ENCODE measurements around the gene PIGA. TPM values are rescaled to one million over a fixed set of nuclear protein-coding genes. Genes with fewer than 3 reads are reported as not detected.

Gene PIGA
- polyA plus RNA-seq (ENCODE audit: insufficient read length in 3 of 3), result 10 to 100 TPM; 14.4 to 20.4 (median 19.9) TPM
- long read RNA-seq, donor 1, partial matches to known transcripts, result 0 of 3 reads
- long read RNA-seq, donor 1, other reads (novel, unspliced or antisense), result 0 of 3 reads
- long read RNA-seq, donor 2, partial matches to known transcripts, result 0 of 2 reads
- long read RNA-seq, donor 2, other reads (novel, unspliced or antisense), result 0 of 2 reads
- long read RNA-seq, donor 3, result 0 reads
- long read RNA-seq, donor 4, result 0 reads
- long read RNA-seq, donor 5, partial matches to known transcripts, result 0 of 2 reads
- long read RNA-seq, donor 5, other reads (novel, unspliced or antisense), result 0 of 2 reads
- long read RNA-seq, donor 6, partial matches to known transcripts, result 0 of 2 reads
- long read RNA-seq, donor 6, other reads (novel, unspliced or antisense), result 0 of 2 reads
- long read RNA-seq, donor 7, partial matches to known transcripts, result 0 of 4 reads
- long read RNA-seq, donor 7, other reads (novel, unspliced or antisense), result 0 of 4 reads
- long read RNA-seq, donor 8, result 0 reads
- long read RNA-seq, donor 9, partial matches to known transcripts, result 0 of 1 reads
- long read RNA-seq, donor 9, other reads (novel, unspliced or antisense), result 0 of 1 reads
- long read RNA-seq, donor 10, partial matches to known transcripts, result 0 of 3 reads
- long read RNA-seq, donor 10, other reads (novel, unspliced or antisense), result 0 of 3 reads
- long read RNA-seq, donor 11, result 0 reads
- long read RNA-seq, donor 12, partial matches to known transcripts, result 0 of 1 reads
- long read RNA-seq, donor 12, other reads (novel, unspliced or antisense), result 0 of 1 reads
- long read RNA-seq, donor 13, partial matches to known transcripts, result 0 of 3 reads
- long read RNA-seq, donor 13, other reads (novel, unspliced or antisense), result 0 of 3 reads
- long read RNA-seq, donor 14, partial matches to known transcripts, result 0 of 3 reads
- long read RNA-seq, donor 14, other reads (novel, unspliced or antisense), result 0 of 3 reads
- long read RNA-seq, donor 15, partial matches to known transcripts, result 0 of 4 reads
- long read RNA-seq, donor 15, other reads (novel, unspliced or antisense), result 0 of 4 reads
- long read RNA-seq, donor 16, partial matches to known transcripts, result 0 of 2 reads
- long read RNA-seq, donor 16, other reads (novel, unspliced or antisense), result 0 of 2 reads

GRCh38 chrX:15335135-15336022 is at the start of gene PIGA:
Gene PIGA, minus strand, starts transcription at chrX:15335523. Its CDS starts 3,593 bp downstream, at chrX:15331930.
- DNase-seq, result peak; percentile 94

GRCh38 chrX:15384304-15384703 is 49.0 kb upstream of the PIGA start, which contains the start of gene VEGFD:
Gene VEGFD, minus strand, starts transcription at chrX:15384413. Its CDS starts 467 bp downstream, at chrX:15383946.
- peak; percentile 21 for DNase-seq

- DNase-seq, result no peak
These were observed 47.5 kb upstream of the PIGA start for GRCh38 chrX:15382813-15383212.

GRCh38 chrX:15376956-15377355 is 41.6 kb upstream of the PIGA start:
- no peak for DNase-seq

GRCh38 chrX:15373976-15374375 is 38.7 kb upstream of the PIGA start:
- no peak for DNase-seq

GRCh38 chrX:15366506-15367352 is 31.4 kb upstream of the PIGA start:
- no peak for DNase-seq

- DNase-seq, result no peak
These were observed 24.4 kb upstream of the PIGA start for GRCh38 chrX:15359701-15360100.

- no peak for DNase-seq
These were observed 23.2 kb upstream of the PIGA start for GRCh38 chrX:15358533-15358932.

GRCh38 chrX:15356444-15356843 is 21.1 kb upstream of the PIGA start:
- DNase-seq, result no peak

GRCh38 chrX:15350329-15350996 is 15.1 kb upstream of the PIGA start:
- no peak for DNase-seq

- peak; percentile 67 for DNase-seq
These were observed 13.7 kb upstream of the PIGA start for GRCh38 chrX:15349046-15349445.

GRCh38 chrX:15345976-15346375 is 10.7 kb upstream of the PIGA start:
- DNase-seq, result no peak

GRCh38 chrX:15344106-15344505 is 8.8 kb upstream of the PIGA start:
- no peak for DNase-seq

GRCh38 chrX:15343075-15343476 is 7.8 kb upstream of the PIGA start:
- DNase-seq, result no peak

GRCh38 chrX:15340867-15341266 is 5.5 kb upstream of the PIGA start:
- DNase-seq, result no peak

GRCh38 chrX:15336023-15336413 is 695 bp upstream of the PIGA start:
- peak; percentile 58 for DNase-seq

GRCh38 chrX:15334561-15334960 is 762 bp downstream of the PIGA start:
- DNase-seq, result peak; percentile 19

- DNase-seq, result no peak
These were observed 6.5 kb downstream of the PIGA start for GRCh38 chrX:15328821-15329220.

- no peak for DNase-seq
These were observed 7.2 kb downstream of the PIGA start for GRCh38 chrX:15328131-15328530.

GRCh38 chrX:15322472-15322871 is 12.9 kb downstream of the PIGA start:
- DNase-seq, result no peak
